ENCODE measurements around the gene FBXO44. TPM values are rescaled to one million over a fixed set of nuclear protein-coding genes. Genes with fewer than 3 reads are reported as not detected.
A peak's percentile ranks its signal among the peaks of the same experiment; 100 is the strongest.

FBXO44 gene
- total RNA-seq, 2 donors from 2014 or later, result 29.1 to 39.1 TPM

GRCh38 chr1:11615090-11615489, 39.6 kb upstream of the FBXO44 start:
- Mint-ChIP-seq H3K9me3 (no peaks in the 10 kb centered on the region), H3K4me1 (no peaks in the 10 kb centered on the region), H3K36me3 (ENCODE audit: low read depth) (no peaks in the 10 kb centered on the region), H3K27ac (no peak overlapping the region), H3K4me3 (no peak overlapping the region), H3K27me3 (ENCODE audit: insufficient read depth) (no peaks in the 10 kb centered on the region)
- no peaks in the 10 kb centered on the region for H3K36me3 ChIP-seq (ENCODE audit: control insufficient read depth, insufficient read depth, low read length)
- TF ChIP-seq, protein P1, sequence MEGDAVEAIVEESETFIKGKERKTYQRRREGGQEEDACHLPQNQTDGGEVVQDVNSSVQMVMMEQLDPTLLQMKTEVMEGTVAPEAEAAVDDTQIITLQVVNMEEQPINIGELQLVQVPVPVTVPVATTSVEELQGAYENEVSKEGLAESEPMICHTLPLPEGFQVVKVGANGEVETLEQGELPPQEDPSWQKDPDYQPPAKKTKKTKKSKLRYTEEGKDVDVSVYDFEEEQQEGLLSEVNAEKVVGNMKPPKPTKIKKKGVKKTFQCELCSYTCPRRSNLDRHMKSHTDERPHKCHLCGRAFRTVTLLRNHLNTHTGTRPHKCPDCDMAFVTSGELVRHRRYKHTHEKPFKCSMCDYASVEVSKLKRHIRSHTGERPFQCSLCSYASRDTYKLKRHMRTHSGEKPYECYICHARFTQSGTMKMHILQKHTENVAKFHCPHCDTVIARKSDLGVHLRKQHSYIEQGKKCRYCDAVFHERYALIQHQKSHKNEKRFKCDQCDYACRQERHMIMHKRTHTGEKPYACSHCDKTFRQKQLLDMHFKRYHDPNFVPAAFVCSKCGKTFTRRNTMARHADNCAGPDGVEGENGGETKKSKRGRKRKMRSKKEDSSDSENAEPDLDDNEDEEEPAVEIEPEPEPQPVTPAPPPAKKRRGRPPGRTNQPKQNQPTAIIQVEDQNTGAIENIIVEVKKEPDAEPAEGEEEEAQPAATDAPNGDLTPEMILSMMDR (conservative IDR thresholded peaks at IDR 0.05), result no peak
- H3K4me3 ChIP-seq (ENCODE audit: low read length), result no peak overlapping the region
- H3K27ac ChIP-seq (ENCODE audit: low read depth, low read length), result no peak overlapping the region
- no peaks in the 10 kb centered on the region for H3K27me3 ChIP-seq (ENCODE audit: control insufficient read depth, insufficient read depth, low read length, poor library complexity, severe bottlenecking)
- 77 to 83% methylated on average over 9 to 16 of the region's 16 CpGs for WGBS, 2 experiments (ENCODE audit: insufficient coverage in 1 of 2, insufficient read length in 1 of 2)
- no peak for DNase-seq
- H3K4me1 ChIP-seq (ENCODE audit: control insufficient read depth, insufficient read depth, low read length), result no peaks in the 10 kb centered on the region
- no peak overlapping the region for H3K9ac ChIP-seq (ENCODE audit: extremely low read depth, low read length, poor library complexity, severe bottlenecking)
- H3K9me3 ChIP-seq (ENCODE audit: control insufficient read depth, low read length), result no peaks in the 10 kb centered on the region

DNA sequence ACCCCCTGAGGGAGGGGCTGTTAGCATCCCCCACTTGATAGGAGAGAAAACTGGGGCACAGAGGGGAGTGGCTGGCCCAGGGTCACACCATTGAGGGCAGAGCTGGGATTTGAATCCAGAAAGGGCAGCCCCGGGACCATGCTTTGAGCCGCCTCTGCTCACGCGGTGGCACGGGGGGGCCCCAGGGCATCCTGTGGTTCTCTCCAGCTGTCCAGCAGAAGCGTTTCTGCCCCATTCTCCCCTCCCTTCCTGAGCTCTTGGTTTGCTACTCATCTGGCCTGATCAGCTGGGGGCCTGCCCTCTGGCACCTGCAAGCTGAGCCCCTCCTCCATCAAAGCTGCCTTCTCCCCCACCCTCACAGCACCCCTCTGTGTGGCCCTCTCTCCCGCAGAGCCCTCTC, 37.9 kb upstream of the FBXO44 start:
- Histone ChIP-seq H3K9me3 (ENCODE audit: control insufficient read depth, low read length) (no peaks in the 10 kb centered on the region), H3K36me3 (ENCODE audit: control insufficient read depth, insufficient read depth, low read length) (no peaks in the 10 kb centered on the region), H3K9ac (ENCODE audit: extremely low read depth, low read length, poor library complexity, severe bottlenecking) (no peak overlapping the region), H3K4me3 (ENCODE audit: low read length) (no peak overlapping the region), H3K27me3 (ENCODE audit: control insufficient read depth, insufficient read depth, low read length, poor library complexity, severe bottlenecking) (no peaks in the 10 kb centered on the region), H3K4me1 (ENCODE audit: control insufficient read depth, insufficient read depth, low read length) (no peaks in the 10 kb centered on the region), H3K27ac (ENCODE audit: low read depth, low read length) (no peak overlapping the region)
- Mint-ChIP-seq H3K27me3 (ENCODE audit: insufficient read depth) (no peaks in the 10 kb centered on the region), H3K4me3 (no peak overlapping the region), H3K4me1 (no peaks in the 10 kb centered on the region), H3K36me3 (ENCODE audit: low read depth) (no peaks in the 10 kb centered on the region), H3K9me3 (no peaks in the 10 kb centered on the region), H3K27ac (no peak overlapping the region)
- DNase-seq, result no peak
- WGBS, 2 experiments (ENCODE audit: insufficient coverage in 1 of 2, insufficient read length in 1 of 2), result 86 to 90% methylated on average over 5 to 7 of the region's 7 CpGs
- TF ChIP-seq, protein P1 (conservative IDR thresholded peaks at IDR 0.05), result no peak

DNA sequence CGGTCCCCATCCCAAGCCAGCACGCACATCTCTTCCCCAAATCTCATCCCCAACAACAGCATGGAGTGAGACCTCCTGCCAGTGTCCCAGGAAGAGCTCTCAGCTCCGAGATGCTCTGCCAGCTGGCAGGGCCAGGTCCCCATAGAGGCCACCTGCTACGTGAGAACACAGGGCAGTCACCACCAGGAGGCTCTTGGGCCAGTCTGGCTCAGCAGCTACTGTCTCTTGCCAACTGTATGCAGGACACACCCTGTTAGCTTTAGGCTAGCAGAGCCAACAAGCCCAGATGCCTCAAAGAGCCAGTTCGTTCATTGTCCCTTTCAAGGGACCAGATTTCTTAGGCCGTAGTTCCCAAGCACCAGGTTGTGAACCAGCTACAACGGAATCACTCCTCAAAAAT, 37.4 kb upstream of the FBXO44 start:
- WGBS, 2 experiments (ENCODE audit: insufficient coverage in 1 of 2, insufficient read length in 1 of 2), result 82 to 100% methylated on average over 3 to 7 of the region's 7 CpGs
- H3K9me3 Mint-ChIP-seq, result no peaks in the 10 kb centered on the region
- H3K4me3 Mint-ChIP-seq, result no peak overlapping the region
- H3K36me3 Mint-ChIP-seq (ENCODE audit: low read depth), result no peaks in the 10 kb centered on the region
- Histone ChIP-seq H3K36me3 (ENCODE audit: control insufficient read depth, insufficient read depth, low read length) (no peaks in the 10 kb centered on the region), H3K27ac (ENCODE audit: low read depth, low read length) (no peak overlapping the region), H3K27me3 (ENCODE audit: control insufficient read depth, insufficient read depth, low read length, poor library complexity, severe bottlenecking) (no peaks in the 10 kb centered on the region), H3K9ac (ENCODE audit: extremely low read depth, low read length, poor library complexity, severe bottlenecking) (no peak overlapping the region), H3K4me1 (ENCODE audit: control insufficient read depth, insufficient read depth, low read length) (no peaks in the 10 kb centered on the region), H3K9me3 (ENCODE audit: control insufficient read depth, low read length) (no peaks in the 10 kb centered on the region), H3K4me3 (ENCODE audit: low read length) (no peak overlapping the region)
- H3K4me1 Mint-ChIP-seq, result no peaks in the 10 kb centered on the region
- H3K27me3 Mint-ChIP-seq (ENCODE audit: insufficient read depth), result no peaks in the 10 kb centered on the region
- no peak overlapping the region for H3K27ac Mint-ChIP-seq
- TF ChIP-seq, protein P1 (conservative IDR thresholded peaks at IDR 0.05), result peak; percentile 43
- no peak for DNase-seq
